ENCODE results near the gene FNBP1. TPM values are rescaled to one million over a fixed set of nuclear protein-coding genes. Genes with fewer than 3 reads are reported as not detected.

FNBP1 gene
- total RNA-seq: 100 to 1,000 TPM; 215 to 228 TPM

- H3K27me3 Mint-ChIP-seq: no peaks in the 10 kb centered on the region
- no peaks in the 10 kb centered on the region for H3K9me3 Mint-ChIP-seq
- peak within 1 kb of the TSS; percentile 98 for H3K4me3 Mint-ChIP-seq
- intact Hi-C loops (cut with micrococcal nuclease): no loop called here
- H3K27ac Mint-ChIP-seq: peak within 1 kb of the TSS; percentile 99
- peaks cover 37% of the 10 kb centered on the region for H3K4me1 Mint-ChIP-seq (ENCODE audit: low read depth)
- CTCF ChIA-PET: interaction anchor here (1.0 kb wide), 2 partner anchors 9 to 158 kb away, joined by 3 to 4 read pairs; no protein-coding TSS in a partner anchor
- peaks cover 26% of the 10 kb centered on the region for H3K36me3 Mint-ChIP-seq
- POLR2A ChIA-PET: interaction anchor here (0.5 to 7.0 kb wide), 21 partner anchors 9 to 1602 kb away, joined by 3 to 88 read pairs (median 4); partner anchors contain the start of gene GPR107
- DNase-seq: peak; percentile 86
Observed at GRCh38 chr9:130042885-130043653, at the start of gene FNBP1. Gene FNBP1, minus strand, starts transcription at chr9:130043189. Its CDS starts 214 bp downstream, at chr9:130042975.

DNA sequence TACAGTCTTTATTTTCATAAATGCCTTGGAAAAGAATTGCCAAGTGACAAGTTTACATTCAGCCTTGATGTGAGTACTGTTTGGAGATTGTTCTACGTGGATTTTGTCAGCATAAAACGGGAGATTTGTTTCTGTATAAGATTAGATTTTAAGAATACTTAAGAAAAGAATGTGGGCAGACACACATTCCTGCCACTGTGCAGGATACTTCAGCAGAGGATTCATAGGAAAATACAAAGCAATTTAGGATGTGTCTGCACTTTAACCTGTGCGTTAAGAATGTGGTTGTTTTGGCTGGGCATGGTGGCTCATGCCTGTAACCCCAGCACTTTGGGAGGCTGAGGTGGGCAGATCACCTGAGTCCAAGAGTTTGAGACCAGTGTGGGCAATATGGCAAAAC, 47.9 kb upstream of the FNBP1 start:
- DNase-seq: no peak
- H3K36me3 Mint-ChIP-seq: peaks cover 29% of the 10 kb centered on the region
- no peaks in the 10 kb centered on the region for H3K9me3 Mint-ChIP-seq
- POLR2A ChIA-PET: no interaction called here
- H3K4me3 Mint-ChIP-seq: no peak overlapping the region
- peaks cover 7% of the 10 kb centered on the region for H3K4me1 Mint-ChIP-seq (ENCODE audit: low read depth)
- CTCF ChIA-PET: interaction anchor here (1.2 kb wide), 1 partner anchor 8 kb away, joined by 4 read pairs; no protein-coding TSS in a partner anchor
- H3K27me3 Mint-ChIP-seq: no peaks in the 10 kb centered on the region
- no peak overlapping the region for H3K27ac Mint-ChIP-seq
- intact Hi-C loops (cut with micrococcal nuclease): no loop called here

DNA sequence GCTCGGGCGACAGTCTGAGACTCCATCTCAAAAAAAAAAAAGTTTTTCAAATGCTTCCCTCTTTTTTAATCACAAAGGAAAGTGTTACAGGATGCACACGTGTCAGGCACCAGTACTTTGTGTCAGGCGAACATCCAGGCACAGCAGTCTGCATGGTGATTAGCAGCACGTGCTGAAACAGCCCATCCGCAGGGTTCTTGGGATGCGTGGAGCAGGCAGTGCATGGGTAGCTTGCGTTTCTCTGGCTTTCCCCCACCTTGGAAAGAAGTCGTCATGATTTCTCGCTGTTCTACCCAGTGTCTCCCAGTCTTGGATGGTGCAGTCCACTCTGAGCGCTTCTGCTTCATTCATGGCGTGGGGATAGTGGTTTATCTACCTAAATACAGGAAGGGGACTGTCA, 46.2 kb upstream of the FNBP1 start:
- no peak overlapping the region for H3K27ac Mint-ChIP-seq
- H3K4me1 Mint-ChIP-seq (ENCODE audit: low read depth): no peaks in the 10 kb centered on the region
- peaks cover 23% of the 10 kb centered on the region for H3K36me3 Mint-ChIP-seq
- intact Hi-C loops (cut with micrococcal nuclease): no loop called here
- H3K27me3 Mint-ChIP-seq: no peaks in the 10 kb centered on the region
- no peaks in the 10 kb centered on the region for H3K9me3 Mint-ChIP-seq
- POLR2A ChIA-PET: no interaction called here
- no peak overlapping the region for H3K4me3 Mint-ChIP-seq
- CTCF ChIA-PET: no interaction called here
- DNase-seq: no peak

DNA sequence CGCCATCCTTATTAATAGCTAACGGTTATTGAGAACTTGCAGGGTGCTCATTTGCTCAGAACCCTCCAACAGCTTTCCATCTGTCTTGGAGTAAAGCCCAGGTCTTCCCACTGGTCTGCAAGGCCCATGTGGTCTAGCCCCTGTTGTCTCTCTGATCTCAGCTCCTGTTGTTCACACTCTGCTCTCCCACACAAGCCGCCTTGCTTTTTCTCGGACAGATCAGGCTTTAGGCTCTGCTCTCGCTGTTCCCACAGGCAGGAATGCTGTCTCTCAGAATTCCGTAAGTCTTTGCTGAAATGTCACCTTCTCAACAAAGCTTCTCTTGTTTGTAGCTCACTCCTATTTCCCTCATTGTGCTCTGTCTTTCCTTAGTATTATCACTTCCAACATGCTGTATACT, 45.1 kb upstream of the FNBP1 start:
- Mint-ChIP-seq H3K27ac (no peak overlapping the region), H3K9me3 (no peaks in the 10 kb centered on the region), H3K36me3 (peaks cover 23% of the 10 kb centered on the region), H3K4me3 (no peak overlapping the region), H3K4me1 (ENCODE audit: low read depth) (no peaks in the 10 kb centered on the region), H3K27me3 (no peaks in the 10 kb centered on the region)
- intact Hi-C loops (cut with micrococcal nuclease): no loop called here
- ChIA-PET CTCF (no interaction called here), POLR2A (no interaction called here)
- DNase-seq: no peak

DNA sequence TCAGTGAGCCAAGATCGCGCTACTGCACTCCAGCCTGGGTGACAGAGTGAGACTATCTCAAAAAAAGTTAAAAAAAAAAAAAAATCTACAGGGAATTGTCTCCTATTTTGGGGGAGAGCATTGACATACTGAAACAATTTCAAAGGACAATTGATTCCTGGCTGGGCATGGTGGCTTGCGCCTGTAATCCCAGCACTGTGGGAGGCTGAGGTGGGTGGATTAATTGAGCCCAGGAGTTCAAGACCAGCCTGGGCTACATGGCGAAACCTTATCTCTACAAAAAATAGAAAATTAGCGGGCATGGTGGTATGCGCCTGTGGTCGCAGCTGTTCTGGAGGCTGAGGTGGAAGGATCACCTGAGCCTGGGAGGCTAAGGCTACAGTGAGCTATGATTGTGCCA, 41.3 kb upstream of the FNBP1 start:
- Mint-ChIP-seq H3K4me1 (ENCODE audit: low read depth) (no peaks in the 10 kb centered on the region), H3K4me3 (no peak overlapping the region), H3K27ac (no peak overlapping the region), H3K36me3 (peaks cover 24% of the 10 kb centered on the region), H3K27me3 (no peaks in the 10 kb centered on the region), H3K9me3 (no peaks in the 10 kb centered on the region)
- POLR2A ChIA-PET: no interaction called here
- CTCF ChIA-PET: no interaction called here
- no peak for DNase-seq
- intact Hi-C loops (cut with micrococcal nuclease): no loop called here

- H3K4me3 Mint-ChIP-seq: no peak overlapping the region
- no peaks in the 10 kb centered on the region for H3K27me3 Mint-ChIP-seq
- no peaks in the 10 kb centered on the region for H3K9me3 Mint-ChIP-seq
- H3K36me3 Mint-ChIP-seq: peaks cover 33% of the 10 kb centered on the region
- no peak for DNase-seq
- CTCF ChIA-PET: no interaction called here
- no peak overlapping the region for H3K27ac Mint-ChIP-seq
- H3K4me1 Mint-ChIP-seq (ENCODE audit: low read depth): peaks cover 6% of the 10 kb centered on the region
- POLR2A ChIA-PET: no interaction called here
- intact Hi-C loops (cut with micrococcal nuclease): no loop called here
Observed at GRCh38 chr9:130078547-130078946, 35.6 kb upstream of the FNBP1 start.

DNA sequence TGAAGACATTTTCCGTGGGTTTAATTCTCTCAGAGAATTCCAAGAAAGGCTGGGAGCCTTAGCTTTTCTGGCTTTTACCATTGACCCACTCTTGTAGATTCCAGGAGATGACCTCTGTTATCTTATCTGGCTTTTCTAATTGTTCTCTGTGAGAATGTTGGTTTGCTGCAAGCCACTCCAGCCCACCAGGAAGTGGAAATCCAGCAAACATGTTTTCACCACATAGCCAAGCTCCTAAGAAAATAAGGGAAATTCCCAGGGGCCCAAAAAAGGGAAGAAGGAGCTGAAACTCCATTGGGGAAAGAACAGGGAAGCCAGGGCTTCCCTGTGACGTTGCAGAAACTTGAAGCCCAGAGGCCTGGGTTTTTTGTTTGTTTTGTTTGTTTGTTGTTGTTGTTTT, 30.4 kb upstream of the FNBP1 start:
- Mint-ChIP-seq H3K36me3 (peaks cover 12% of the 10 kb centered on the region), H3K9me3 (no peaks in the 10 kb centered on the region), H3K4me3 (no peak overlapping the region), H3K27ac (no peak overlapping the region), H3K4me1 (ENCODE audit: low read depth) (peaks cover 22% of the 10 kb centered on the region), H3K27me3 (no peaks in the 10 kb centered on the region)
- intact Hi-C loops (cut with micrococcal nuclease): no loop called here
- ChIA-PET POLR2A (interaction anchor here (0.6 kb wide), 1 partner anchor 66 kb away, joined by 4 read pairs; no protein-coding TSS in a partner anchor), CTCF (no interaction called here)
- DNase-seq: no peak

DNA sequence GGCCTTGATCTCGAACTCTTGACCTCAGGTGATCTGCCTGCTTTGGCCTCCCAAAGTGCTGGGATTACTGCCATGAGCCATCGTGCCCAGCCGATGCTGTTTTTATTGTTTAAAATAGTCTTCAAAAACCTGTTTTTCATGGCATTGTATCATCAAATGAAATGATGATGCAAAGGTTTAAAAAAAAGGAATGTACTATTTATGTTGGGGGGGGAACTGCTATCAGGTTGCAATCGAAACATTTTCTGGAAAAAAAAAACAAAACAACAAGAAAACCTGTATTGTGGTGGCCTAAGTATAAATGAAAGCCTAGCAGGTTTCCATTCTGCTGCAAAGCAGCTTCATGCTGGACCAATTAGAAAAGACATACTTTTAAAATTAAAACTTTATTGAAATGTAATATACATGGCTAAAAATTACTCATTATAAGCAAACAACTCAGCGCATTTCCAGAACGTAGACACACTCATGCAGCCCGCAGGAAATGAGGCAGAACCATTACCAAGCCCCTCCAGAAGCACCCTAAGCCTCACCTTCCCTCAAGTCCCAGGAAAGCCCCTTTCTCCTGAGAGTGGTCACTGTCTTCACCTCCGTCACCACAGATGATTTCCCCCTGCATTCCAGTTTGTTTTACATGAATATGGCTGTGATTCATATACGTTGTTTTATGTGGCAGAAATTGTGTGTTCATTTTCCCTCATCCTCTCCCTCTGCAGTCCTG, 29.7 kb upstream of the FNBP1 start:
- Mint-ChIP-seq H3K27me3 (no peaks in the 10 kb centered on the region), H3K9me3 (no peaks in the 10 kb centered on the region), H3K36me3 (peaks cover 9% of the 10 kb centered on the region), H3K27ac (no peak overlapping the region), H3K4me3 (no peak overlapping the region), H3K4me1 (ENCODE audit: low read depth) (peaks cover 22% of the 10 kb centered on the region)
- ChIA-PET POLR2A (no interaction called here), CTCF (no interaction called here)
- intact Hi-C loops (cut with micrococcal nuclease): no loop called here
- peak; percentile 31 for DNase-seq

DNA sequence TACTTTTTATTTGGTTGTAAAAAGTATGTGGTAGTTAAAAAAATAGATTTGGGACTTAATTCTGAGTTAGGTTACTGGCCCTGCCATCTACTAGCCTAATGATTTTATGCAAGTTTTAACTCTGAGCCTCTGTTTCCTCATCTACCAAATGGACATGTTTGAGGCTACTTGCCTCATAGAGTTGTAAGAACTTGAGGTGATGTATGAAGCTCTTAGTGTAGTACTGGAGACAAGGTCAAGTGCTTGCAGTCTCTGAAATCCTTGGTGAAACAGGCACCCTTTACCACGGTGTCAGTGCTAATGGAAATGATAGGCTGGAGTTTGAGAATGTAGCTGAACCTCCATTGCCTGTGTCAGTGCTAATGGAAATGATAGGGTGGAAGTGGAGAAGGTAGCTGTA, 26.1 kb upstream of the FNBP1 start:
- no peak overlapping the region for H3K4me3 Mint-ChIP-seq
- intact Hi-C loops (cut with micrococcal nuclease): no loop called here
- peak overlapping the region; percentile 23 for H3K27ac Mint-ChIP-seq
- ChIA-PET CTCF (interaction anchor here (1.6 kb wide), 1 partner anchor 38 kb away, joined by 4 read pairs; no protein-coding TSS in a partner anchor), POLR2A (interaction anchor here (0.7 to 1.3 kb wide), 2 partner anchors 15 to 89 kb away, joined by 3 to 4 read pairs; partner anchors contain the start of gene GPR107)
- peaks cover 23% of the 10 kb centered on the region for H3K4me1 Mint-ChIP-seq (ENCODE audit: low read depth)
- H3K9me3 Mint-ChIP-seq: no peaks in the 10 kb centered on the region
- no peak for DNase-seq
- no peaks in the 10 kb centered on the region for H3K27me3 Mint-ChIP-seq
- H3K36me3 Mint-ChIP-seq: peaks cover 2% of the 10 kb centered on the region

GRCh38 chr9:130064621-130065020, 21.6 kb upstream of the FNBP1 start:
- Mint-ChIP-seq H3K27ac (no peak overlapping the region), H3K9me3 (no peaks in the 10 kb centered on the region), H3K4me1 (ENCODE audit: low read depth) (peaks cover 19% of the 10 kb centered on the region), H3K36me3 (peaks cover 2% of the 10 kb centered on the region), H3K4me3 (no peak overlapping the region), H3K27me3 (no peaks in the 10 kb centered on the region)
- no peak for DNase-seq
- ChIA-PET CTCF (no interaction called here), POLR2A (no interaction called here)
- intact Hi-C loops (cut with micrococcal nuclease): no loop called here

DNA sequence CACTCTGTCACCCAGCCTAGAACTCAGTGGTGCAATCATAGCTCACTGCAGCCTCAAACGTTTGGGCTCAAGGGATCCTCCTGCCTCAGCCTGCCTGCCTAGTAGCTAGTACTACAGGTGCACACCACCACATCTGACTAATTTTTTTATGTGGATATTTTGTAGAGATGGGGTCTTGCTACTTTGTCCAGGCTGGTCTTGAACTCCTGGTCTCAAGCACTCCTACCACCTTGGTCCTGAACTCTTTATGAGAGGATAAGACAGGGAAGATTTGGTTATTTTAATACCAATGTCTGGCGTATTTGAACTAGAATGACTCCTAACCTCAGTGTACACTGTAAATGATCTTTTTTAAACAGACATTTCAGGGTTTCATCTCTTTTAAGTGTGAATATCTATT, 19.8 kb upstream of the FNBP1 start:
- ChIA-PET CTCF (no interaction called here), POLR2A (interaction anchor here (0.6 kb wide), 1 partner anchor 93 kb away, joined by 3 read pairs; no protein-coding TSS in a partner anchor)
- DNase-seq: no peak
- Mint-ChIP-seq H3K27me3 (no peaks in the 10 kb centered on the region), H3K4me3 (no peak overlapping the region), H3K27ac (no peak overlapping the region), H3K9me3 (no peaks in the 10 kb centered on the region), H3K36me3 (peaks cover 5% of the 10 kb centered on the region), H3K4me1 (ENCODE audit: low read depth) (peaks cover 17% of the 10 kb centered on the region)
- intact Hi-C loops (cut with micrococcal nuclease): no loop called here

DNA sequence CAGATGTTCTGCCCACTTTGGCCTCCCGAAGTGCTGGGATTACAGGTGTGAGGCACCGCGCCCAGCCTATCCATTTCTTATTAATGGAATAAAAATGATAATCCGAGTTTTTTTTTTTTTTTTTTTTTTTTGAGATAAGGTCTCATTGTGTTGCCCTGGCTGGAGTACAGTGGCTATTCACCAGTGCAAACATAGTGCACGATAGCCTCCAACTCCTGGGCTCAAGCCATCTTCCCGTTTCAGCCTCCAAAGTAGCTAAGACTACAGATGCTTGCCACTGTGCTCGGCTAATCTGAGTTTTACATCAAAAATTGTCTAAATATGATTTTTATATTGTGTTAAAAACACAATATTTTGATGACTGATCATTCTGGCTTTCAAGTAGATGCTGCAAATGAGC, 17.3 kb upstream of the FNBP1 start:
- Mint-ChIP-seq H3K36me3 (peaks cover 5% of the 10 kb centered on the region), H3K4me1 (ENCODE audit: low read depth) (peaks cover 19% of the 10 kb centered on the region), H3K9me3 (no peaks in the 10 kb centered on the region), H3K27ac (no peak overlapping the region), H3K4me3 (no peak overlapping the region), H3K27me3 (no peaks in the 10 kb centered on the region)
- no peak for DNase-seq
- ChIA-PET POLR2A (interaction anchor here (1.7 kb wide), 1 partner anchor 8 kb away, joined by 5 read pairs; no protein-coding TSS in a partner anchor), CTCF (no interaction called here)
- intact Hi-C loops (cut with micrococcal nuclease): no loop called here
